ENCODE measurements around the gene DDR1.
"Not testable (repeated sequence)": the region's sequence is repeated elsewhere in the genome, so short reads cannot be mapped to it uniquely, and the experiment has no call there.

The DDR1 gene

DNA sequence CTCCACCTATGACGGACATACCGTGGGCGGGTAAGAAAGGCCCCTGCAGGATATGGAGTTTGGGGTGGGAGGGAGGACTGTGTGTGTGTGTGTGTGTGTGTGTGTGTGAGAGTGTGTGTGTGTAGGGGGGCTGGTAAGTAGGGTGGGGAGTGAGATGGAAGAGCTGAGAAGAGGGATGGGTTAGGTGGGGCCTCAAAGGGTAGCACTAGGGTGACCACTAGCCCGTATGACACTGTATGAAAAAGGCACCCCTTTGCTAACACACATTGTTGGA is 7.1 kb downstream of the DDR1 start:
- Histone ChIP-seq H3K36me3 (ENCODE audit: insufficient read depth, low read length) (peaks cover 17% of the 10 kb centered on the region; the same call in 1 of the 2 replicates), H3K9me3 (ENCODE audit: control insufficient read depth, insufficient read depth, low read length) (no peaks in the 10 kb centered on the region), H3K4me1 (ENCODE audit: insufficient read depth, low read length) (peaks cover 7% of the 10 kb centered on the region), H3K9ac (ENCODE audit: low read depth, low read length) (no peak overlapping the region)

DNA sequence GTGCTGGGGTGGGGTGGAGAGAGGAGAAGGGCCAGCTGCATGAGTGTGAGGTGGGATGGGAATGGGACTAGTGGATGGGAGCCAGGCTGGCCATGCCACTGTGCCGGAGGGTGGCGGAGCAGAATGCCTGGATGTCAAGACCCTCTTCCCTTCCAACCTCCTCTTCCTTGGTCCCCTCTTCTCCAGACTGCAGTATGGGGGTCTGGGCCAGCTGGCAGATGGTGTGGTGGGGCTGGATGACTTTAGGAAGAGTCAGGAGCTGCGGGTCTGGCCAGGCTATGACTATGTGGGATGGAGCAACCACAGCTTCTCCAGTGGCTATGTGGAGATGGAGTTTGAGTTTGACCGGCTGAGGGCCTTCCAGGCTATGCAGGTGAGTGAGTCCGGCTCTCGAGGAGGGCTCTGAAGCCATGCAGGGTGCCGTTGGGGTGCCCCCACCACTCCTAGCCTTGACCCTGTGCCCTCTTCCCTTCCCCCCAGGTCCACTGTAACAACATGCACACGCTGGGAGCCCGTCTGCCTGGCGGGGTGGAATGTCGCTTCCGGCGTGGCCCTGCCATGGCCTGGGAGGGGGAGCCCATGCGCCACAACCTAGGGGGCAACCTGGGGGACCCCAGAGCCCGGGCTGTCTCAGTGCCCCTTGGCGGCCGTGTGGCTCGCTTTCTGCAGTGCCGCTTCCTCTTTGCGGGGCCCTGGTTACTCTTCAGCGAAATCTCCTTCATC is 7.7 kb downstream of the DDR1 start:
- Histone ChIP-seq H3K9me3 (ENCODE audit: control insufficient read depth, insufficient read depth, low read length) (no peaks in the 10 kb centered on the region), H3K9ac (ENCODE audit: low read depth, low read length) (no peak overlapping the region), H3K36me3 (ENCODE audit: insufficient read depth, low read length) (peaks cover 17% of the 10 kb centered on the region; the same call in 1 of the 2 replicates), H3K4me1 (ENCODE audit: insufficient read depth, low read length) (peaks cover under 1% of the 10 kb centered on the region)

DNA sequence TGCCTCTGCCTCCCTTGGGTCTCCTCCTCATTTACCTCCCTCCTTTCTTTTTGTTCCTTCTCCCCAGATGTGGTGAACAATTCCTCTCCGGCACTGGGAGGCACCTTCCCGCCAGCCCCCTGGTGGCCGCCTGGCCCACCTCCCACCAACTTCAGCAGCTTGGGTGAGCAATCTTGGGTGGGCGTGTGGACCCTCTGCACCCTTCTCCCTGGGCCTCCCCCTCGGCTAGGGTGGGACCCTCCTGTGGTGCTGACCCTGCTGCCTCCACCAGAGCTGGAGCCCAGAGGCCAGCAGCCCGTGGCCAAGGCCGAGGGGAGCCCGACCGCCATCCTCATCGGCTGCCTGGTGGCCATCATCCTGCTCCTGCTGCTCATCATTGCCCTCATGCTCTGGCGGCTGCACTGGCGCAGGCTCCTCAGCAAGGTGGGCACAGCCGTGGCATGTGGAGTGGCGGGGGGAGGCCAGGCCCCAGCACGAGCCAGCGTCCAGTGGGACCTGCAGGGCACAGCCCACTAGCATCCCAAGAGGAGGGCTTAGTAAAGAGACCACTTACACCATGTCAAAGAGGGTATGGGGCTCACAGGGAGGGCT is 8.8 kb downstream of the DDR1 start:
- no peak overlapping the region for H3K9ac ChIP-seq (ENCODE audit: low read depth, low read length)
- no peaks in the 10 kb centered on the region for H3K4me1 ChIP-seq (ENCODE audit: insufficient read depth, low read length)
- H3K9me3 ChIP-seq (ENCODE audit: control insufficient read depth, insufficient read depth, low read length) = no peaks in the 10 kb centered on the region
- peaks cover 20% of the 10 kb centered on the region; the same call in 1 of the 2 replicates for H3K36me3 ChIP-seq (ENCODE audit: insufficient read depth, low read length)

DNA sequence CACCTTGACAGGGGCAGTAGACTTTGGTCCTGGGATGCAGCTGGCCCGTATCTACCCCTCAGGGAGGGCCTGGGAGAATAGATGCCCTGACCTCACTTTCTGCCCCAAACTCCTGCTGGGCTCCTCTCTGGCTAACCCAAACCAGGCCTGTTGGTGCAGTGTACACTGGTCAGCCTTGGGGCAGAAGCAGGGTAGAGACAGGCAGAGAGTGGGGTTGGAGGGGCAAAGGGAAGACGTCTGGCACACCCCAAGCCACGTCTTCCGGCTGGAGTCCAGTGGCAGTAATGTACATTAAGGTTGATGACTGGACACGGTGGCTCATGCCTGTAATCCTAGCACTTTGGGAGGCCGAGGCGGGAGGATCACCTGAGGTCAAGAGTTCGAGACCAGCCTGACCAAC is 9.3 kb downstream of the DDR1 start:
- peaks cover 21% of the 10 kb centered on the region; the same call in 1 of the 2 replicates for H3K36me3 ChIP-seq (ENCODE audit: insufficient read depth, low read length)
- no peaks in the 10 kb centered on the region for H3K4me1 ChIP-seq (ENCODE audit: insufficient read depth, low read length)
- no peak overlapping the region for H3K9ac ChIP-seq (ENCODE audit: low read depth, low read length)
- H3K9me3 ChIP-seq (ENCODE audit: control insufficient read depth, insufficient read depth, low read length) = no peaks in the 10 kb centered on the region

DNA sequence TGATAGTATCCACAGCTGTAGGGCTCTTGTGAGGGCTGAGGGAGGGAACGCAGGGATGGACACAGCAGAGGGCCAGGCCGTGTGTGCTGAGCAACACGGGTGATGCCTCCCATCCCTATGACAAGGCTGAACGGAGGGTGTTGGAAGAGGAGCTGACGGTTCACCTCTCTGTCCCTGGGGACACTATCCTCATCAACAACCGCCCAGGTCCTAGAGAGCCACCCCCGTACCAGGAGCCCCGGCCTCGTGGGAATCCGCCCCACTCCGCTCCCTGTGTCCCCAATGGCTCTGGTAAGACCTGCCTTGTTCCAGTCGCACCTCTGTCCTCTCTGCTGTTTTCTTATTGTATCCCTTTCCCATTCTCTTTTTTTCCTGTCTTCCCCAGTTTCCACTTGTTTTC is 10.1 kb downstream of the DDR1 start:
- Histone ChIP-seq H3K36me3 (ENCODE audit: insufficient read depth, low read length) (peaks cover 21% of the 10 kb centered on the region; the same call in 1 of the 2 replicates), H3K9ac (ENCODE audit: low read depth, low read length) (no peak overlapping the region), H3K9me3 (ENCODE audit: control insufficient read depth, insufficient read depth, low read length) (no peaks in the 10 kb centered on the region), H3K4me1 (ENCODE audit: insufficient read depth, low read length) (no peaks in the 10 kb centered on the region)

DNA sequence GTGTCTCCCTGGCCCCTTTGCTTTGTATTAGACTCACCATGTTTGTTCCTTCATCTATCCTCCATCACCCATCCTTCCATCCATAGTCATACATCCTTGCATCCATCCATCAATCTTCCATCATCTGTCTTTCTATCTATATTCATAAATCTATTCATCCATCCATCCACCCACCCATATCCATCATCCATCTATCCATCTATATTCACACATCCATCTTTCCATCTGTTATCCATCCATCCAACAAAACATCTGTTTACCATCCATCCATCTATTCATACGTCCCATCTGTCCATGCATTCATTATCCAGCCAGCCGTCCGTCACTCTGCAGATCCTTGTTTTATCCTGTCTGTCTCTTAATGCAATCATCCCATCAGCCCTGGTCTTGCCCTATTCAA is 10.6 kb downstream of the DDR1 start:
- Histone ChIP-seq H3K9me3 (ENCODE audit: control insufficient read depth, insufficient read depth, low read length) (no peaks in the 10 kb centered on the region), H3K36me3 (ENCODE audit: insufficient read depth, low read length) (peaks cover 21% of the 10 kb centered on the region)

DNA sequence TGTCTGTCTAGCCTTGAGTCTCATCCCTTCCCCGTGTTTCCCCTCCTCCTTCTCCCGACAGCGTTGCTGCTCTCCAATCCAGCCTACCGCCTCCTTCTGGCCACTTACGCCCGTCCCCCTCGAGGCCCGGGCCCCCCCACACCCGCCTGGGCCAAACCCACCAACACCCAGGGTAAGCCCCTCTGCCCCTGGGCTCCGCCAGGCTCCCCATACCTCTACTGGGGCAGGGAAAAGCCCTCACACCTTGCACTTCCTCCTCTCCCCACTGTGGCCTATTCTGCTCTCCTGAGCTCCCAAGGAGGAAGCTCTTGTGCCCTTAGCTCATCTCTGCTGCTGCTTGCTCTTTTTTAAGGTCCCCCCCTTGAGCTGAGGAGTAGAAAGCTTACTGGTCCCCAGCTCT is 11.0 kb downstream of the DDR1 start:
- Histone ChIP-seq H3K9ac (ENCODE audit: low read depth, low read length) (no peak overlapping the region), H3K36me3 (ENCODE audit: insufficient read depth, low read length) (peaks cover 19% of the 10 kb centered on the region)

More for the DNA sequence above, 10.6 kb downstream of the DDR1 start:
- Histone ChIP-seq H3K4me1 (ENCODE audit: insufficient read depth, low read length) (no peaks in the 10 kb centered on the region), H3K9ac (ENCODE audit: low read depth, low read length) (no peak overlapping the region)

DNA sequence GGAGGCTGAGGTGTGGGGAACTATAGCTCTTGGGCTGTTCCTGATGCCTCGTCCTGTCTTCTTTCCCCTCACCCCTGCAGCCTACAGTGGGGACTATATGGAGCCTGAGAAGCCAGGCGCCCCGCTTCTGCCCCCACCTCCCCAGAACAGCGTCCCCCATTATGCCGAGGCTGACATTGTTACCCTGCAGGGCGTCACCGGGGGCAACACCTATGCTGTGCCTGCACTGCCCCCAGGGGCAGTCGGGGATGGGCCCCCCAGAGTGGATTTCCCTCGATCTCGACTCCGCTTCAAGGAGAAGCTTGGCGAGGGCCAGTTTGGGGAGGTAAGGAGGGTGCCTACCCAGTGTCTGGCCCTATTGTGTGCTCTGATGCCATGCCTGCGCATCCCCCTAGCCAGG is 12.2 kb downstream of the DDR1 start:
- no peaks in the 10 kb centered on the region for H3K4me1 ChIP-seq (ENCODE audit: insufficient read depth, low read length)
- no peaks in the 10 kb centered on the region for H3K9me3 ChIP-seq (ENCODE audit: control insufficient read depth, insufficient read depth, low read length)
- H3K9ac ChIP-seq (ENCODE audit: low read depth, low read length) = no peak overlapping the region
- H3K36me3 ChIP-seq (ENCODE audit: insufficient read depth, low read length) = peaks cover 11% of the 10 kb centered on the region

More for the DNA sequence above, 11.0 kb downstream of the DDR1 start:
- H3K9me3 ChIP-seq (ENCODE audit: control insufficient read depth, insufficient read depth, low read length) = no peaks in the 10 kb centered on the region
- H3K4me1 ChIP-seq (ENCODE audit: insufficient read depth, low read length) = no peaks in the 10 kb centered on the region

DNA sequence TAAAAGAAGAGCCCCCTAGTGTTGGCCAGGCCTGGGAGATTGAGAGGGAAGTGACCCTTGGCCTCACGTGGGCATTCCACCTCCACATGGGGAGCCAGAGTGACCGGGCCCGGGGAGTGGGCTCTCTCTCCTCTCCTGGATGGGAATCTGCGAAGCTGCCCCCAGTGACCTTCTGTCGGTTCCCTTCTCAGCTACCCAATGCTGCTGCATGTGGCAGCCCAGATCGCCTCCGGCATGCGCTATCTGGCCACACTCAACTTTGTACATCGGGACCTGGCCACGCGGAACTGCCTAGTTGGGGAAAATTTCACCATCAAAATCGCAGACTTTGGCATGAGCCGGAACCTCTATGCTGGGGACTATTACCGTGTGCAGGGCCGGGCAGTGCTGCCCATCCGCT is 13.6 kb downstream of the DDR1 start:
- Histone ChIP-seq H3K9me3 (ENCODE audit: control insufficient read depth, insufficient read depth, low read length) (no peaks in the 10 kb centered on the region), H3K4me1 (ENCODE audit: insufficient read depth, low read length) (no peaks in the 10 kb centered on the region), H3K36me3 (ENCODE audit: insufficient read depth, low read length) (peaks cover 11% of the 10 kb centered on the region), H3K9ac (ENCODE audit: low read depth, low read length) (no peak overlapping the region)

DNA sequence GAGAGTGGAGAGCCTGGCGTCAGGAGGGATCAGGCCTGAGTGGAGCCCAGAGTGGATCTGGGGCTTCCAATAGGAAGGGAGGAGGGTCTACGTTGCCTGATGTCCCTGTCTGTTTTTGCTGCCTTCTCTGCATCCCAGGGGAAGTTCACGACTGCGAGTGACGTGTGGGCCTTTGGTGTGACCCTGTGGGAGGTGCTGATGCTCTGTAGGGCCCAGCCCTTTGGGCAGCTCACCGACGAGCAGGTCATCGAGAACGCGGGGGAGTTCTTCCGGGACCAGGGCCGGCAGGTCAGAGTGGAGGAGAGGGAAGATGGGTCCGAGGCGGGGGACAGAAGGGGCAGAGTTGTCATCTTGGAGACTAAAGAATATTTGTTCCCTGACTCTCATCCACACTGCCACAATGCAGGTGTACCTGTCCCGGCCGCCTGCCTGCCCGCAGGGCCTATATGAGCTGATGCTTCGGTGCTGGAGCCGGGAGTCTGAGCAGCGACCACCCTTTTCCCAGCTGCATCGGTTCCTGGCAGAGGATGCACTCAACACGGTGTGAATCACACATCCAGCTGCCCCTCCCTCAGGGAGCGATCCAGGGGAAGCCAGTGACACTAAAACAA is 14.5 kb downstream of the DDR1 start:
- Histone ChIP-seq H3K4me1 (ENCODE audit: insufficient read depth, low read length) (no peaks in the 10 kb centered on the region), H3K9me3 (ENCODE audit: control insufficient read depth, insufficient read depth, low read length) (no peaks in the 10 kb centered on the region), H3K36me3 (ENCODE audit: insufficient read depth, low read length) (peaks cover 7% of the 10 kb centered on the region), H3K9ac (ENCODE audit: low read depth, low read length) (no peak overlapping the region)

DNA sequence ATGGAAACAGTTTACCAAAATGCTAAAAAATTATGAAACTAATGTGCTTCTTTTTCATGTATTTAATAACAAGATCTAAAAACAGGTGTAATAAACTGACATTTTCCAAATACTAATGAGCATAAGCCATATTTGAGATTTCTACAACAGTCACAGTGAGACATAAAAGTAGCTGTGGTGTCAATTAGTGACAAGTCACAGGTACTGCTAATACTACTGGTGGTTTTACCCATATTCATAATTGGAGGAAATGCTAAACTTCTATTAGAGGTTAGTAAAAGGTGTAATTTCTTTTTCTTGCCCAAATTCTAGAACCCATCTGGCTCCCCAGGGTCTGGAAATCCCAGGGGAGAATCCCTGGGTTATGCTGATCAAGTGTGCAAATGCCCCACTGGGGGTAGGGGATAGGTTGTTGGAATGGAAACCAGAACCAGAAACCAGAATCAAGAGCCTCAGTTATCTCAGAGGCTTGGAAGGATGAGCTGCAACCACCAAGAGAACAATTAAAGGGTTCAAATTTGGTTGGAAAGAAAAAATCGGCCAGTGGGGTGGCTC is 16.6 kb downstream of the DDR1 start:
- Histone ChIP-seq H3K4me1 (ENCODE audit: insufficient read depth, low read length) (no peaks in the 10 kb centered on the region), H3K36me3 (ENCODE audit: insufficient read depth, low read length) (peaks cover 6% of the 10 kb centered on the region), H3K9ac (ENCODE audit: low read depth, low read length) (no peak overlapping the region), H3K9me3 (ENCODE audit: control insufficient read depth, insufficient read depth, low read length) (no peaks in the 10 kb centered on the region)

DNA sequence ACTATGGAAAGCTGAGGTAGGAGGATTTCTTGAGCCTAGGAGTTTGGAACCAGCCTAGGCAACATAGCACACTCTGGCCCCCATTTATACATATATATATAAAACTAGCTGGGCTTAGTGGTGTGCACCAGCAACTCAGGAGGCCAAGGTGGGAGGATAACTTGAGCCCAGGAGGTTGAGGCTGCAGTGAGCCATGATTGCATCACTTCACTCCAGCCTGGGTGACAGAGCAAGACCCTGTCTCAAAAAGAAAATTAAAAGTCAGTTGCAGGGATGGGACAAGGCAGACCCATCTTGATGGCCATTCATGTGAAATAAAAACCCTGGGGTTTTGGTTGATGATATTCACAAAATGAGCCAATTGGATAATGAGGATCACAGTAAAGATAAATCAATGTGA is 17.1 kb downstream of the DDR1 start:
- Histone ChIP-seq H3K9me3 (ENCODE audit: control insufficient read depth, insufficient read depth, low read length) (no peaks in the 10 kb centered on the region), H3K4me1 (ENCODE audit: insufficient read depth, low read length) (no peaks in the 10 kb centered on the region), H3K9ac (ENCODE audit: low read depth, low read length) (no peak overlapping the region), H3K36me3 (ENCODE audit: insufficient read depth, low read length) (peaks cover 4% of the 10 kb centered on the region)

DNA sequence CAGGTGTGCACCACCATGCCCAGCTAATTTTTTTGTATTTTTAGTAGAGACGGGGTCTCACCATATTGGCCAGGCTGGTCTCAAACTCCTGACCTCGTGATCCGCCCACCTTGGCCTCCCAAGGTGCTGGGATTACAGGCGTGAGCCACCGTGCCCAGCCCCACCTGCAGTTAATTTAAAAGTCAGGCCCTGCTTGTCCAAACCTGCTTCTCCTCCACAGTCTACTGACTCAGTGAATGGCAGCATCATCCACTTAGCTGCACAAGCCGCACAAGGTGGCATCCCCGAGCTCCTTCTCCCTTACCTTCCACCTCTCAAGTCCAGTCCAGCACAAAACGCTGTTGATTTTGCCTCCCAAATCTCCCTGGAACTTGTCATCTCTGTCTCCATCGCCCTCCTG is 17.9 kb downstream of the DDR1 start:
- not testable (repeated sequence) for H3K4me1 ChIP-seq (ENCODE audit: insufficient read depth, low read length); H3K9me3 ChIP-seq (ENCODE audit: control insufficient read depth, insufficient read depth, low read length); H3K36me3 ChIP-seq (ENCODE audit: insufficient read depth, low read length); H3K9ac ChIP-seq (ENCODE audit: low read depth, low read length)

DNA sequence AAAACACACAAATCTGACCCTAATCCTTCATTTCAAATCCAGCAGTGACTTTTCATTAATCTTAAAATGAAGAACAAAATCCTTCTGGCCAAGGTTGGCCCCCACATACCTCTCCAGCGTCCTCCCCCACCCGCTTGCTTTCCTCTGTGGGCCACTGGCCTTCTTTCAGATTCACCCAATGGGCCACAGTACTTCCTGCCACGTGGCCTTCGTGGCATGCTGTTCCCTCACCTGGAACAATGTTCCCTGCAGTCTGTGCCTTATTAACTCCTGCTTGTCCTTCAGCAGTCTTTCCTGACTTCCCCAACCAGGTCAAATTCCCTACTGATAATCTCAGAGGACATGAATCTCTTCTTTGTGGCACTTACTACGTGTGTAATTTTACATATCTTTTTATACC is 18.4 kb downstream of the DDR1 start:
- no peak overlapping the region for H3K9ac ChIP-seq (ENCODE audit: low read depth, low read length)
- no peaks in the 10 kb centered on the region for H3K4me1 ChIP-seq (ENCODE audit: insufficient read depth, low read length)
- H3K9me3 ChIP-seq (ENCODE audit: control insufficient read depth, insufficient read depth, low read length) = no peaks in the 10 kb centered on the region
- peaks cover 4% of the 10 kb centered on the region for H3K36me3 ChIP-seq (ENCODE audit: insufficient read depth, low read length)

DNA sequence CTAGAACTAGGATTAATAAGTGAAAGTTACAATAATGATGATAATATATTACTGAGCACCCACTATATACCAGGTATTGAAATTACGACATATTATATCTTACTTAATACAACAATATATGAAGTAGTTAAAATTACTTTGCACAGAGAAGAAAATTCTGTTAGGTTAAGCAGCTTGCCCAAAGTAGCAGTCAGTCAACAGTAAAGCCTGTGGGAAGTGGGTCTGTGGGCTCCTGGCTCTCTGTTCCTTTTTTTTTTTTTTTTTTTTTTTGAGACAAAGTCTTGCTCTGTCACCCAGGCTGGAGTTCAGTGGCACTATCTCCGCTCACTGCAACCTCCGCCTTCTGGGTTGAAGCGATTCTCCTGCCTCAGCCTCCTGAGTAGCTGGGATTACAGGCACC is 18.9 kb downstream of the DDR1 start:
- H3K36me3 ChIP-seq (ENCODE audit: insufficient read depth, low read length) = no peaks in the 10 kb centered on the region; the same call in none of the 2 replicates
- H3K9ac ChIP-seq (ENCODE audit: low read depth, low read length) = no peak overlapping the region
- no peaks in the 10 kb centered on the region for H3K4me1 ChIP-seq (ENCODE audit: insufficient read depth, low read length)
- H3K9me3 ChIP-seq (ENCODE audit: control insufficient read depth, insufficient read depth, low read length) = no peaks in the 10 kb centered on the region

All from ES-I3 (cell line).